ENCODE results near the gene CTNNBL1. TPM values are rescaled to one million over a fixed set of nuclear protein-coding genes. Genes with fewer than 3 reads are reported as not detected.

The CTNNBL1 gene
- total RNA-seq, 1 donor from 2014 or later, result 33.3 TPM

GRCh38 chr20:37650661-37651060 is 43.2 kb upstream of the CTNNBL1 start:
- Histone ChIP-seq H3K4me3 (no peak overlapping the region), H3K27ac (no peak overlapping the region), H3K9me3 (no peaks in the 10 kb centered on the region), H3K27me3 (no peaks in the 10 kb centered on the region), H3K4me1 (no peaks in the 10 kb centered on the region), H3K36me3 (no peaks in the 10 kb centered on the region)
- TF ChIP-seq CTCF (IDR thresholded peaks at IDR 0.05), result no peak
- DNase-seq (ENCODE audit: low spot score in 2 of 2), result no peak
- intact Hi-C loops (cut with DNase I), result no loop called here

GRCh38 chr20:37651932-37652331 is 41.9 kb upstream of the CTNNBL1 start:
- no peak for DNase-seq (ENCODE audit: low spot score in 2 of 2)
- H3K27me3 ChIP-seq, result no peaks in the 10 kb centered on the region
- H3K36me3 ChIP-seq, result no peaks in the 10 kb centered on the region
- H3K27ac ChIP-seq, result no peak overlapping the region
- TF ChIP-seq CTCF (IDR thresholded peaks at IDR 0.05), result peak in 1 of 3 experiments; percentile 24
- H3K4me1 ChIP-seq, result no peaks in the 10 kb centered on the region
- intact Hi-C loops (cut with DNase I), result no loop called here
- no peaks in the 10 kb centered on the region for H3K9me3 ChIP-seq
- no peak overlapping the region for H3K4me3 ChIP-seq

GRCh38 chr20:37656945-37657344 is 36.9 kb upstream of the CTNNBL1 start:
- no peak overlapping the region for H3K27ac ChIP-seq
- H3K27me3 ChIP-seq, result no peaks in the 10 kb centered on the region
- intact Hi-C loops (cut with DNase I), result no loop called here

GRCh38 chr20:37657924-37658804 is 35.7 kb upstream of the CTNNBL1 start:
- Histone ChIP-seq H3K4me1 (no peaks in the 10 kb centered on the region), H3K36me3 (no peaks in the 10 kb centered on the region), H3K4me3 (no peak overlapping the region), H3K9me3 (no peaks in the 10 kb centered on the region), H3K27me3 (no peaks in the 10 kb centered on the region), H3K27ac (no peak overlapping the region)
- intact Hi-C loops (cut with DNase I), result no loop called here
- no peak for TF ChIP-seq CTCF (IDR thresholded peaks at IDR 0.05)
- no peak for DNase-seq (ENCODE audit: low spot score in 2 of 2)

More at GRCh38 chr20:37656945-37657344, 36.9 kb upstream of the CTNNBL1 start:
- Histone ChIP-seq H3K4me3 (no peak overlapping the region), H3K36me3 (no peaks in the 10 kb centered on the region), H3K9me3 (no peaks in the 10 kb centered on the region), H3K4me1 (no peaks in the 10 kb centered on the region)
- no peak for TF ChIP-seq CTCF (IDR thresholded peaks at IDR 0.05)
- DNase-seq (ENCODE audit: low spot score in 2 of 2), result no peak

GRCh38 chr20:37661519-37661918 is 32.3 kb upstream of the CTNNBL1 start:
- no peak overlapping the region for H3K4me3 ChIP-seq
- no peaks in the 10 kb centered on the region for H3K9me3 ChIP-seq
- no peaks in the 10 kb centered on the region for H3K4me1 ChIP-seq
- intact Hi-C loops (cut with DNase I), result no loop called here
- H3K27ac ChIP-seq, result no peak overlapping the region
- no peak for TF ChIP-seq CTCF (IDR thresholded peaks at IDR 0.05)
- no peaks in the 10 kb centered on the region for H3K36me3 ChIP-seq
- no peak for DNase-seq (ENCODE audit: low spot score in 2 of 2)
- no peaks in the 10 kb centered on the region for H3K27me3 ChIP-seq
